HEK293 (cell line): ENCODE measurements around the gene MATR3.

Experiments
- CTCF ChIA-PET: fragments of 350-600 bp; formaldehyde crosslinking; extraction: SDS; loops from one replicate; lab custom pipeline; 2021; ENCODE audit warnings: antibody characterized with exemption; lab: Yijun Ruan, JAX
- POLR2A ChIA-PET: fragments of 300-600 bp; formaldehyde crosslinking; extraction: SDS; loops from one replicate; lab custom pipeline; 2020; ENCODE audit warnings: antibody characterized with exemption, inconsistent platforms; lab: Yijun Ruan, JAX
- H3K27ac ChIP-seq: fragments of 200-500 bp; sonication (Bioruptor generic); 2 replicates; pipeline ENCODE4 v1.5.1; 2014; ENCODE audit warnings: low read depth, low read length, control low read depth, inconsistent platforms; ENCODE audit errors: extremely low read depth
- H3K36me3 ChIP-seq, 2 experiments: fragments of 200-500 bp in 1 of 2; sonication (Bioruptor generic) in 1 of 2; 1 replicate in 1 of 2; 2 replicates in 1 of 2; pipeline ENCODE4 v1.5.1; 2014 to 2017; ENCODE audit warnings: inconsistent platforms in 2 of 2, low read length in 2 of 2; ENCODE audit not compliant: control insufficient read depth in 2 of 2, insufficient read depth in 1 of 2
- H3K4me1 ChIP-seq: fragments of 200-500 bp; sonication (Bioruptor generic); 2 replicates; pipeline ENCODE4 v1.5.1; 2014; ENCODE audit warnings: mild to moderate bottlenecking, low read length, inconsistent platforms; ENCODE audit not compliant: control insufficient read depth, insufficient read depth
- H3K4me3 ChIP-seq: 2 replicates; pipeline ENCODE4 v1.5.1; 2011; ENCODE audit warnings: low read depth, mild to moderate bottlenecking, control low read depth, low read length, moderate library complexity
- H3K9me3 ChIP-seq: fragments of 200-500 bp; sonication (Bioruptor generic); 2 replicates; pipeline ENCODE4 v1.5.1; 2014; ENCODE audit warnings: low read depth, low read length, inconsistent platforms; ENCODE audit not compliant: control insufficient read depth, insufficient read depth
- FEZF1 ChIP-seq: fragments of 450-650 bp; formaldehyde crosslinking; IDR thresholded peaks from 2 replicates; pipeline ENCODE4 v1.5.1; 2016; ENCODE audit warnings: missing biosample characterization, missing genetic modification characterization
- GFI1B ChIP-seq: fragments of 450-650 bp; formaldehyde crosslinking; IDR thresholded peaks from 2 replicates; pipeline ENCODE4 v1.5.1; 2016; ENCODE audit warnings: missing biosample characterization, missing genetic modification characterization
- GLIS1 ChIP-seq: fragments of 450-650 bp; formaldehyde crosslinking; IDR thresholded peaks from 2 replicates; pipeline ENCODE4 v1.5.1; 2016; ENCODE audit warnings: missing biosample characterization, missing genetic modification characterization
- HOXD13 ChIP-seq: sonication (generic); formaldehyde crosslinking; IDR thresholded peaks from 2 replicates; pipeline ENCODE4 v1.8.0; 2022; ENCODE audit warnings: missing genetic modification reagents, borderline replicate concordance
- KLF1 ChIP-seq: fragments of 450-650 bp; formaldehyde crosslinking; IDR thresholded peaks from 2 replicates; pipeline ENCODE4 v1.5.1; 2016; ENCODE audit warnings: missing biosample characterization, missing genetic modification characterization
- KLF10 ChIP-seq: fragments of 450-650 bp; IDR thresholded peaks from 2 replicates; pipeline ENCODE4 v1.5.1; 2018; ENCODE audit warnings: missing biosample characterization, mild to moderate bottlenecking, missing genetic modification characterization
- MZF1 ChIP-seq: fragments of 450-650 bp; formaldehyde crosslinking; IDR thresholded peaks from 2 replicates; pipeline ENCODE4 v1.5.1; 2017; ENCODE audit warnings: missing biosample characterization, missing genetic modification characterization, borderline replicate concordance
- OSR2 ChIP-seq: fragments of 450-650 bp; formaldehyde crosslinking; IDR thresholded peaks from 2 replicates; pipeline ENCODE4 v1.5.1; 2016; ENCODE audit warnings: missing biosample characterization, missing genetic modification characterization
- SALL2 ChIP-seq: fragments of 450-650 bp; formaldehyde crosslinking; IDR thresholded peaks from 2 replicates; pipeline ENCODE4 v1.5.0; 2017; ENCODE audit warnings: missing biosample characterization, mild to moderate bottlenecking, missing genetic modification characterization, borderline replicate concordance
- SCRT1 ChIP-seq: fragments of 450-650 bp; formaldehyde crosslinking; IDR thresholded peaks from 2 replicates; pipeline ENCODE4 v1.5.1; 2016; ENCODE audit warnings: missing biosample characterization, missing genetic modification characterization, borderline replicate concordance
- SP2 ChIP-seq: fragments of 450-650 bp; formaldehyde crosslinking; IDR thresholded peaks from 2 replicates; pipeline ENCODE4 v1.5.1; 2016; ENCODE audit warnings: missing biosample characterization, missing genetic modification characterization
- TCF7L2 ChIP-seq: IDR thresholded peaks from 2 replicates; pipeline ENCODE4 v1.6.1; 2011; ENCODE audit warnings: low read depth, mild to moderate bottlenecking, inconsistent platforms, low read length, moderate library complexity, borderline replicate concordance
- ZBTB17 ChIP-seq: fragments of 450-650 bp; formaldehyde crosslinking; IDR thresholded peaks from 2 replicates; pipeline ENCODE4 v1.5.1; 2016; ENCODE audit warnings: missing biosample characterization, missing genetic modification characterization
- ZNF2 ChIP-seq: fragments of 450-650 bp; formaldehyde crosslinking; IDR thresholded peaks from 2 replicates; pipeline ENCODE4 v1.5.1; 2016; ENCODE audit warnings: missing biosample characterization, missing genetic modification characterization
- ZNF239 ChIP-seq: fragments of 450-650 bp; formaldehyde crosslinking; IDR thresholded peaks from 2 replicates; pipeline ENCODE4 v1.5.1; 2016; ENCODE audit warnings: missing biosample characterization, missing genetic modification characterization
- ZNF341 ChIP-seq: fragments of 450-650 bp; formaldehyde crosslinking; IDR thresholded peaks from 2 replicates; pipeline ENCODE4; 2016; ENCODE audit warnings: low read depth, missing biosample characterization, missing genetic modification characterization
- ZNF366 ChIP-seq: fragments of 450-650 bp; formaldehyde crosslinking; conservative IDR thresholded peaks from 2 replicates; pipeline ENCODE4 v1.5.1; 2016; ENCODE audit warnings: missing biosample characterization, missing genetic modification characterization
- ZNF37A ChIP-seq: fragments of 450-650 bp; IDR thresholded peaks from 2 replicates; pipeline ENCODE4 v1.5.1; 2018; ENCODE audit warnings: missing biosample characterization, missing genetic modification characterization
- ZNF404 ChIP-seq: fragments of 450-650 bp; formaldehyde crosslinking; IDR thresholded peaks from 2 replicates; pipeline ENCODE4 v1.5.1; 2017; ENCODE audit warnings: missing biosample characterization, missing genetic modification characterization
- ZNF473 ChIP-seq: fragments of 450-650 bp; formaldehyde crosslinking; IDR thresholded peaks from 2 replicates; pipeline ENCODE4 v1.5.1; 2017; ENCODE audit warnings: missing biosample characterization, missing genetic modification characterization
- ZNF549 ChIP-seq: fragments of 450-650 bp; IDR thresholded peaks from 2 replicates; pipeline ENCODE4 v1.5.1; 2018; ENCODE audit warnings: missing biosample characterization, missing genetic modification characterization, mild to moderate bottlenecking, inconsistent platforms, moderate library complexity
- ZNF629 ChIP-seq: fragments of 450-650 bp; formaldehyde crosslinking; IDR thresholded peaks from 2 replicates; pipeline ENCODE4 v1.5.1; 2017; ENCODE audit warnings: missing biosample characterization, missing genetic modification characterization
- ZNF654 ChIP-seq: fragments of 450-650 bp; formaldehyde crosslinking; IDR thresholded peaks from 2 replicates; pipeline ENCODE4 v1.5.1; 2016; ENCODE audit warnings: low read depth, missing biosample characterization, missing genetic modification characterization
- ZNF670 ChIP-seq: fragments of 450-650 bp; formaldehyde crosslinking; IDR thresholded peaks from 2 replicates; pipeline ENCODE4 v1.5.1; 2016; ENCODE audit warnings: missing biosample characterization, missing genetic modification characterization, low read depth
- ZNF707 ChIP-seq: fragments of 450-650 bp; formaldehyde crosslinking; IDR thresholded peaks from 2 replicates; pipeline ENCODE4 v1.5.1; 2016; ENCODE audit warnings: missing biosample characterization, missing genetic modification characterization
- ZNF776 ChIP-seq: fragments of 450-650 bp; formaldehyde crosslinking; IDR thresholded peaks from 2 replicates; pipeline ENCODE4 v1.5.0; 2017; ENCODE audit warnings: missing biosample characterization, missing genetic modification characterization, borderline replicate concordance
- TF ChIP-seq, protein P1 (sequence below): fragments of 450-650 bp; formaldehyde crosslinking; IDR thresholded peaks from 2 replicates; pipeline ENCODE4 v1.5.1; 2016; ENCODE audit warnings: missing biosample characterization, missing genetic modification characterization, borderline replicate concordance
- TF ChIP-seq, protein P2 (sequence below): fragments of 450-650 bp; formaldehyde crosslinking; IDR thresholded peaks from 2 replicates; pipeline ENCODE4 v1.5.1; 2016; ENCODE audit warnings: missing biosample characterization, missing genetic modification characterization

Gene MATR3

DNA sequence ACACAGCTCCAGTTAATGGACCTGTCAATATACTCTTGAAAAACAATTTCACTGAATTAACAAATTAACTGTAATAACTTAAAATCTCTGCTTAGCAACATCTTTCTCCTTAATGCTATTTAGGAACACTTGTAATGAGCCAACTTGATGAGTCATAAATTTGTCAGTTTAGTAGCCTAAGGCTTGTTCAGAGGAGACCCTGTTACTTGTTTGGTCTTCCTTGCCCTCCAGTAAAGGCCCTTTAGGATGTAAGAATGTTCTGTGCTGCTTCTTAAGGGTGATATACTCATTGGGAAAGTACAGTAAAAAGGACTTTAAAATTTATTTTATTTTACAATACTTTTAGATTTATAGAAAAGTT lies 11.4 kb upstream of the MATR3 start:
- TF ChIP-seq ZNF707 (tag by site-specific recombination) = no peak
- 0 out of 2 replicates have a peak, but pooled peaks have one; percentile 13 for TF ChIP-seq ZNF629 (tag by site-specific recombination)
- TF ChIP-seq ZNF366 (tag by site-specific recombination) = peak; percentile 34; the same call in 1 of the 2 replicates
- 0 out of 2 replicates have a peak, but pooled peaks have one; percentile 9 for TF ChIP-seq KLF10 (tag by site-specific recombination)
- POLR2A ChIA-PET = interaction anchor here (4.9 kb wide), 1 partner anchor 12 kb away, joined by 24 read pairs; the partner anchor contains the start of gene MATR3
- Histone ChIP-seq H3K27ac (no peak overlapping the region), H3K36me3 (peaks cover 81 to 85% of the 10 kb centered on the region in 2 experiments), H3K4me1 (peaks cover 12% of the 10 kb centered on the region), H3K9me3 (no peaks in the 10 kb centered on the region), H3K4me3 (no peak overlapping the region)
- CTCF ChIA-PET = no interaction called here

DNA sequence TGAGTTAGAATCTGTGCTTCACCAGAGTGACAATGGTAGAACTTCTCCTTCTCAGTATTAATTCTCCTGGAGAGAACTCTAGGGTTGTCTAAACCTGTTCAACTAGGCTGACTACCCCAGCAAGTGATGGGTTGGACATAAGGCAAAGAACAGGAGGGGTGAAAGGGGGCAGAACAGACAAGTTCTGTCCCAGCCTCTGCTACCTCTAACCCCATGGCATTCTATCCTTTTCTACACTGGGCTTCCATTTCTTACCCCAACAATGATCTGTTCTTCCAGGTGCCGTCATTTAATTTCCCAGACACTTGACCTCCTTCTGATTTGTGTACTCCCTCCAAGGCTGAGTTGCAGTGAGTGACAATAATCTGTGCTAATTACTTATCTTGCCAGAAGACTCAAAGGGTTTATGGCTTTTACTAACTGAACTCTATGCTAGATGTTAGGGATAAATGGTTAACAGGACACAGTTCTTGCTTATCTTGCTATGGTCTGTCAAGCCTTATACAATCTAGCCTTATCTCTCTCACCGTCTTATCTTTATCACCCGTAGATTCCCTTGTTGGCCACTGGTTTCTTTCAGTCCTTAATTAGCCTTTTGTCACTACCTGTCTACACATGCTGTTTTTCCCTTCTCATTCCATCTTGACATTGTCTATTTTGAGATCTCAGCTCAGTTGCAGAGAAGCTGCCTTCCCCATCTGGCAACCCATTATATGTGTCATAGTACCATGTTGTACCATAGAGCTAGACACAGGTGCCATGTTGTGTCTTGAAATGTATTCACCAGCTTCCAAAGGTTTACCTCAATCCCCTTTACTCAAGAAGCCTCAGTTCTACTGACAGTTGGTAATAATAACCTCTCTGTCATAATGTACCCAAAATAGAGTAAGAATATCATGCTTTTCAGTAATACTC lies 10.0 kb upstream of the MATR3 start:
- Histone ChIP-seq H3K9me3 (no peaks in the 10 kb centered on the region), H3K36me3 (peaks cover 77 to 80% of the 10 kb centered on the region in 2 experiments), H3K27ac (no peak overlapping the region), H3K4me3 (no peak overlapping the region), H3K4me1 (peaks cover 12% of the 10 kb centered on the region)
- TF ChIP-seq ZNF670 (tag by site-specific recombination) (no peak), MZF1 (tag by site-specific recombination) (no peak), OSR2 (tag by site-specific recombination) (peak; percentile 56; the same call in 1 of the 2 replicates), GLIS1 (tag by site-specific recombination) (no peak), ZNF2 (tag by site-specific recombination) (no peak), GFI1B (tag by site-specific recombination) (no peak), ZNF37A (tag by site-specific recombination) (no peak), FEZF1 (tag by site-specific recombination) (peak; percentile 37; the same call in 1 of the 2 replicates), ZBTB17 (tag by site-specific recombination) (no peak), SCRT1 (tag by site-specific recombination) (no peak), ZNF239 (tag by site-specific recombination) (no peak)
- ChIA-PET CTCF (no interaction called here), POLR2A (interaction anchor here (4.9 kb wide), 1 partner anchor 10 kb away, joined by 24 read pairs; the partner anchor contains the start of gene MATR3)

DNA sequence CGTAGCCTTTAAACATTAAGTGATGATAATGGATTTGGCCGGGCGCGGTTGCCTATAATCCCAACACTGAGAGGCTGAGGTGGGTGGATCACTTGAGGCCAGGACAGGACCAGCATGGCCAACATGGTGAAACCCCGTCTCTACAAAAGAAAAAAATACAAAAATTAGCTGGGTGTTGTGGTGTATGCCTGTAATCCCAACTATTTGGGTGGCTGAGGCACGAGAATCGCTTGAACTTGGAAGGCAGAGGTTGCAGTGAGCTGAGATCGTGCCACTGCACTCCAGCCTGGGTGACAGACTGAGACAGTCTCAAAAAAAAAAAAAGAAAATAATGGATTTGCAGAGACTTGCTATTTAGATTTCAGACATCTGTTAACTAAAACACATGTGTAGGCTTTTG lies 9.2 kb upstream of the MATR3 start:
- TF ChIP-seq FEZF1 (tag by site-specific recombination) (no peak), ZNF549 (no peak), ZNF404 (no peak), ZNF776 (no peak), ZNF707 (tag by site-specific recombination) (no peak), TCF7L2 (no peak), ZNF654 (tag by site-specific recombination) (no peak), ZNF473 (tag by site-specific recombination) (no peak), ZNF239 (tag by site-specific recombination) (no peak), ZNF341 (tag by site-specific recombination) (no peak), KLF1 (tag by site-specific recombination) (no peak), SALL2 (tag by site-specific recombination) (no peak), HOXD13 (CRISPR knock-in tag) (no peak), SP2 (tag by site-specific recombination) (no peak)
- TF ChIP-seq, protein P1, sequence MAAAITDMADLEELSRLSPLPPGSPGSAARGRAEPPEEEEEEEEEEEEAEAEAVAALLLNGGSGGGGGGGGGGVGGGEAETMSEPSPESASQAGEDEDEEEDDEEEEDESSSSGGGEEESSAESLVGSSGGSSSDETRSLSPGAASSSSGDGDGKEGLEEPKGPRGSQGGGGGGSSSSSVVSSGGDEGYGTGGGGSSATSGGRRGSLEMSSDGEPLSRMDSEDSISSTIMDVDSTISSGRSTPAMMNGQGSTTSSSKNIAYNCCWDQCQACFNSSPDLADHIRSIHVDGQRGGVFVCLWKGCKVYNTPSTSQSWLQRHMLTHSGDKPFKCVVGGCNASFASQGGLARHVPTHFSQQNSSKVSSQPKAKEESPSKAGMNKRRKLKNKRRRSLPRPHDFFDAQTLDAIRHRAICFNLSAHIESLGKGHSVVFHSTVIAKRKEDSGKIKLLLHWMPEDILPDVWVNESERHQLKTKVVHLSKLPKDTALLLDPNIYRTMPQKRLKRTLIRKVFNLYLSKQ (tag by site-specific recombination) = no peak
- TF ChIP-seq, protein P2, sequence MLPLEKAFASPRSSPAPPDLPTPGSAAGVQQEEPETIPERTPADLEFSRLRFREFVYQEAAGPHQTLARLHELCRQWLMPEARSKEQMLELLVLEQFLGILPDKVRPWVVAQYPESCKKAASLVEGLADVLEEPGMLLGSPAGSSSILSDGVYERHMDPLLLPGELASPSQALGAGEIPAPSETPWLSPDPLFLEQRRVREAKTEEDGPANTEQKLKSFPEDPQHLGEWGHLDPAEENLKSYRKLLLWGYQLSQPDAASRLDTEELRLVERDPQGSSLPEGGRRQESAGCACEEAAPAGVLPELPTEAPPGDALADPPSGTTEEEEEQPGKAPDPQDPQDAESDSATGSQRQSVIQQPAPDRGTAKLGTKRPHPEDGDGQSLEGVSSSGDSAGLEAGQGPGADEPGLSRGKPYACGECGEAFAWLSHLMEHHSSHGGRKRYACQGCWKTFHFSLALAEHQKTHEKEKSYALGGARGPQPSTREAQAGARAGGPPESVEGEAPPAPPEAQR (tag by site-specific recombination) = no peak
- CTCF ChIA-PET = interaction anchor here (0.7 kb wide), 1 partner anchor 105 kb away, joined by 5 read pairs; no protein-coding TSS in a partner anchor
- H3K4me3 ChIP-seq = no peak overlapping the region
- H3K36me3 ChIP-seq = peaks cover 69 to 73% of the 10 kb centered on the region in 2 experiments
- peaks cover 12% of the 10 kb centered on the region for H3K4me1 ChIP-seq
- POLR2A ChIA-PET = interaction anchor here (0.6 kb wide), 1 partner anchor 9 kb away, joined by 3 read pairs; the partner anchor contains the start of gene MATR3
- no peaks in the 10 kb centered on the region for H3K9me3 ChIP-seq
- no peak overlapping the region for H3K27ac ChIP-seq
